Measurements from ENCODE around the gene HSPH1. TPM values are rescaled to one million over a fixed set of nuclear protein-coding genes. Genes with fewer than 3 reads are reported as not detected.

HSPH1 gene
- total RNA-seq (2016; rRNA removed; fragmentation: Illumina TruSeq; extraction: Trizol) = 62.9 and 131 TPM in 2 replicates
- 9.3 and 10.6 TPM in 2 replicates for total RNA-seq (2016; cell fraction: cytosol; rRNA removed; fragmentation: Illumina TruSeq; extraction: Trizol; ENCODE audit: low read depth)
- 61.8 and 129 TPM in 2 replicates for total RNA-seq (2016; cell fraction: insoluble cytoplasmic fraction; rRNA removed; fragmentation: Illumina TruSeq; extraction: Trizol)
- 29.7 and 34.1 TPM in 2 replicates for total RNA-seq (2016; cell fraction: membrane; rRNA removed; fragmentation: Illumina TruSeq; extraction: Trizol)
- total RNA-seq (2016; cell fraction: nucleus; rRNA removed; fragmentation: Illumina TruSeq; extraction: Trizol) = 73.1 and 87.7 TPM in 2 replicates
- polyA plus RNA-seq (2011; rRNA removed) = 11.2 and 13.0 TPM in 2 replicates
- polyA plus RNA-seq (2011; cell fraction: cytosol; rRNA removed) = 4.2 and 7.2 TPM in 2 replicates
- polyA plus RNA-seq (2011; cell fraction: nucleus; rRNA removed) = 11.8 and 15.2 TPM in 2 replicates
- polyA plus RNA-seq (2012) = 26.4 and 61.0 TPM in 2 replicates
- 7.7 and 9.3 TPM in 2 replicates for polyA plus RNA-seq (2016; cell fraction: cytosol; fragmentation: Illumina TruSeq; extraction: Trizol; ENCODE audit: low read depth)
- polyA plus RNA-seq (2016; cell fraction: insoluble cytoplasmic fraction; fragmentation: Illumina TruSeq; extraction: Trizol; ENCODE audit: low read depth) = 135 and 137 TPM in 2 replicates
- polyA plus RNA-seq (2016; cell fraction: membrane; fragmentation: Illumina TruSeq; extraction: Trizol; ENCODE audit: low read depth) = 20.4 and 27.2 TPM in 2 replicates
- 102 and 104 TPM in 2 replicates for polyA plus RNA-seq (2016; cell fraction: nucleus; fragmentation: Illumina TruSeq; extraction: Trizol; ENCODE audit: insufficient read depth, low read depth)
- 4.1 and 12.8 TPM in 2 replicates for polyA minus RNA-seq (2011; rRNA and poly(A)+ RNA removed; ENCODE audit: low replicate concordance)
- polyA minus RNA-seq (2011; cell fraction: cytosol; rRNA and poly(A)+ RNA removed) = 16.3 and 18.9 TPM in 2 replicates
- polyA minus RNA-seq (2011; cell fraction: nucleus; rRNA and poly(A)+ RNA removed) = 46.5 and 58.1 TPM in 2 replicates
- percentile 80 among the genes with signal in this experiment for Bru-seq, nascent RNA
- BruChase-seq, experiment 1, labeled RNA remaining after a 6-hour chase = percentile 90 among the genes with signal in this experiment
- percentile 84 among the genes with signal in this experiment for BruChase-seq, experiment 2, labeled RNA remaining after a 2-hour chase
- long read RNA-seq, experiment 1, full-length matches to known transcripts = 13 of 53 reads
- long read RNA-seq, experiment 1, partial matches to known transcripts = 36 of 53 reads
- long read RNA-seq, experiment 1, other reads (novel, unspliced or antisense) = 4 of 53 reads
- long read RNA-seq, experiment 2, full-length matches to known transcripts = 46 of 152 reads
- long read RNA-seq, experiment 2, partial matches to known transcripts = 34 of 152 reads
- long read RNA-seq, experiment 2, other reads (novel, unspliced or antisense) = 72 of 152 reads

DNA sequence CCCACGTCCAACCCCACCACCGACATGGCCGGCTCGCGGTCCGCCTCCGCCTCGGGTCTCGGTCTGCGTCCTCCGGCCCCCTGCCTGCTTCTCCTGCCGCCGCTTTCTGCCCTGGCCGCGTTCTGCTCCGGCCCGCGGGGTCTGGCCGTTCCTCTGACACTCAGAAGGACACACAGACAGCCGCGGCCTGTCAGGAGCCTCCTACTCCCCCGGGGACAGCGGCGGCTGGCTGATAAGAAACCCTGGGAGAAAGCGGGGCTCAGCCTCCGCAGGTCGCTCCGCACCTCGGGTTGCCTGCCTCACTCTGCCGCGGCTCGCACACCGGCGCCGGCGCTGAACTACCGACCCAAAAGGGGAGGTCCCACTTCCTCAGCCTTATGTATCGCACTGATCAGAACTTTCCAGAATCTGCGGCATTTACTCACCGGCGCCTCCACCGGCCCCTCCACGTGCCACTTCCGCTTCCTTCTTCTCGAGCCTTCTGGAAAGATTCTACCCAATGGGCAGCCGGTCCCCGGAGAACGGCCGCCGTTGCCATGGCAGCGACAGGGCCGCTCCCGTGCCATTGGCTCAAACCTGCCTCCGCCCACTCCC is at the start of gene HSPH1:
Gene HSPH1 (minus strand): TSS at position 348 of the 594 bp plus-strand sequence. CDS start 322 bp downstream, at position 26.
- POLR2A ChIA-PET = interaction anchor here (0.7 kb wide), 1 partner anchor 18 kb away, joined by 3 read pairs; no protein-coding TSS in a partner anchor
- TF ChIP-seq, protein P1, sequence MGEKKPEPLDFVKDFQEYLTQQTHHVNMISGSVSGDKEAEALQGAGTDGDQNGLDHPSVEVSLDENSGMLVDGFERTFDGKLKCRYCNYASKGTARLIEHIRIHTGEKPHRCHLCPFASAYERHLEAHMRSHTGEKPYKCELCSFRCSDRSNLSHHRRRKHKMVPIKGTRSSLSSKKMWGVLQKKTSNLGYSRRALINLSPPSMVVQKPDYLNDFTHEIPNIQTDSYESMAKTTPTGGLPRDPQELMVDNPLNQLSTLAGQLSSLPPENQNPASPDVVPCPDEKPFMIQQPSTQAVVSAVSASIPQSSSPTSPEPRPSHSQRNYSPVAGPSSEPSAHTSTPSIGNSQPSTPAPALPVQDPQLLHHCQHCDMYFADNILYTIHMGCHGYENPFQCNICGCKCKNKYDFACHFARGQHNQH (CRISPR knock-in tag; IDR thresholded peaks at IDR 0.05) = peak; percentile 70
- TF ChIP-seq TMF1 (CRISPR knock-in tag; IDR thresholded peaks at IDR 0.05; ENCODE audit: low read depth) = no peak
- TF ChIP-seq FOXK2 (IDR thresholded peaks at IDR 0.05) = no peak
- TF ChIP-seq STAG1 (CRISPR knock-in tag; IDR thresholded peaks at IDR 0.05) = no peak
- TF ChIP-seq ZBTB1 (CRISPR knock-in tag; IDR thresholded peaks at IDR 0.05; ENCODE audit: borderline replicate concordance) = no peak
- TF ChIP-seq, protein P2, sequence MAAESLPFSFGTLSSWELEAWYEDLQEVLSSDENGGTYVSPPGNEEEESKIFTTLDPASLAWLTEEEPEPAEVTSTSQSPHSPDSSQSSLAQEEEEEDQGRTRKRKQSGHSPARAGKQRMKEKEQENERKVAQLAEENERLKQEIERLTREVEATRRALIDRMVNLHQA (CRISPR knock-in tag; IDR thresholded peaks at IDR 0.05) = no peak
- peak; percentile 60; the same call in 1 of the 2 replicates for TF ChIP-seq ZNF329 (CRISPR knock-in tag; IDR thresholded peaks at IDR 0.05; ENCODE audit: low read depth)
- TF ChIP-seq MIER2 (CRISPR knock-in tag; IDR thresholded peaks at IDR 0.05) = no peak
- no peak for TF ChIP-seq MBNL3 (CRISPR knock-in tag; conservative IDR thresholded peaks at IDR 0.05)
- TF ChIP-seq YEATS2 (CRISPR knock-in tag; IDR thresholded peaks at IDR 0.05; ENCODE audit: borderline replicate concordance) = peak; percentile 85; the same call in 1 of the 2 replicates
- TF ChIP-seq, protein P3, sequence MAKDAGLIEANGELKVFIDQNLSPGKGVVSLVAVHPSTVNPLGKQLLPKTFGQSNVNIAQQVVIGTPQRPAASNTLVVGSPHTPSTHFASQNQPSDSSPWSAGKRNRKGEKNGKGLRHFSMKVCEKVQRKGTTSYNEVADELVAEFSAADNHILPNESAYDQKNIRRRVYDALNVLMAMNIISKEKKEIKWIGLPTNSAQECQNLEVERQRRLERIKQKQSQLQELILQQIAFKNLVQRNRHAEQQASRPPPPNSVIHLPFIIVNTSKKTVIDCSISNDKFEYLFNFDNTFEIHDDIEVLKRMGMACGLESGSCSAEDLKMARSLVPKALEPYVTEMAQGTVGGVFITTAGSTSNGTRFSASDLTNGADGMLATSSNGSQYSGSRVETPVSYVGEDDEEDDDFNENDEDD (CRISPR knock-in tag; IDR thresholded peaks at IDR 0.05; ENCODE audit: borderline replicate concordance) = peak; percentile 82
- TF ChIP-seq, protein P4, sequence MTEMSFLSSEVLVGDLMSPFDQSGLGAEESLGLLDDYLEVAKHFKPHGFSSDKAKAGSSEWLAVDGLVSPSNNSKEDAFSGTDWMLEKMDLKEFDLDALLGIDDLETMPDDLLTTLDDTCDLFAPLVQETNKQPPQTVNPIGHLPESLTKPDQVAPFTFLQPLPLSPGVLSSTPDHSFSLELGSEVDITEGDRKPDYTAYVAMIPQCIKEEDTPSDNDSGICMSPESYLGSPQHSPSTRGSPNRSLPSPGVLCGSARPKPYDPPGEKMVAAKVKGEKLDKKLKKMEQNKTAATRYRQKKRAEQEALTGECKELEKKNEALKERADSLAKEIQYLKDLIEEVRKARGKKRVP (CRISPR knock-in tag; IDR thresholded peaks at IDR 0.05) = 0 out of 4 replicates have a peak, but pooled peaks of 1 of the 2 experiments have one; percentile 29
- TF ChIP-seq U2AF1 (optimal IDR thresholded peaks at IDR 0.05; ENCODE audit: low read depth, low read length) = no peak
- TF ChIP-seq NFYB (CRISPR knock-in tag; IDR thresholded peaks at IDR 0.05) = peak; percentile 92
- no peak for TF ChIP-seq ZSCAN21 (CRISPR knock-in tag; IDR thresholded peaks at IDR 0.05; ENCODE audit: borderline replicate concordance)

More for the DNA sequence above, at the start of gene HSPH1:
- intact Hi-C loops (cut with micrococcal nuclease; ENCODE audit: unreplicated experiment) (loop anchor here (2.0 to 10.0 kb wide), 2 partner anchors 39 to 767 kb away; no protein-coding TSS in a partner anchor), in situ Hi-C loops (cut with HindIII; ENCODE audit: extremely low pct_ligation_motif_present, low pct_unique_long_range_greater_than_20kb) (loop anchor here (5.0 kb wide), 1 partner anchor 41 kb away; no protein-coding TSS in a partner anchor)
- DNase-seq (ENCODE audit: low spot score) (peak; percentile 96), FAIRE-seq (no peak), ATAC-seq (peak; percentile 91)
- Histone ChIP-seq H3K9ac (ENCODE audit: insufficient read depth, low read depth, low read length) (peak within 1 kb of the TSS; percentile 87), H3K4me2 (ENCODE audit: low read depth, low read length) (peak within 1 kb of the TSS; percentile 91), H3K9me3 (ENCODE audit: low read length) (no peaks in the 10 kb centered on the region), H3K27ac (ENCODE audit: extremely low read length, insufficient read depth, low read length) (peak within 1 kb of the TSS; percentile 78), H2AFZ (ENCODE audit: low read length) (peak within 1 kb of the TSS; percentile 89), H4K20me1 (ENCODE audit: insufficient read depth, low read length) (no peaks in the 10 kb centered on the region; the same call in 1 of the 2 replicates), H3K4me3 (replicated peaks in 1 of 3; ENCODE audit: insufficient read depth in 1 of 3, low read depth in 2 of 3, low read length in 3 of 3) (peak within 1 kb of the TSS; percentile 91 to 94 (median 94)), H3K27me3 (ENCODE audit: control insufficient read depth in 1 of 2, insufficient read depth in 2 of 2, low read length in 2 of 2) (no peaks in the 10 kb centered on the region; a peak in 1 of 5 replicates), H3K4me1 (ENCODE audit: insufficient read depth, low read length) (peaks cover 47% of the 10 kb centered on the region), H3K79me2 (ENCODE audit: insufficient read depth, low read length) (peaks cover 45% of the 10 kb centered on the region), H3K36me3 (replicated peaks in 1 of 2; ENCODE audit: control insufficient read depth in 1 of 2, insufficient read depth in 2 of 2, low read length in 2 of 2) (no peaks in the 10 kb centered on the region)
- no TSS peak for BruUV-seq (replicated peaks)
- WGBS (ENCODE audit: low lambda C conversion rate) = 0% methylated on average over 2 of the region's 54 CpGs
- CTCF ChIA-PET (ENCODE audit: low intra/inter-chr PET ratio, low total read pairs) = no interaction called here

Measured in HepG2 (cell line).